GM21723 (cell line): ENCODE data around the gene PITX1.
"Not testable (repeated sequence)": the region's sequence is repeated elsewhere in the genome, so short reads cannot be mapped to it uniquely, and the experiment has no call there.

Experiments
- ATAC-seq: cut with Tn5 transposase; IDR thresholded peaks from one replicate; pipeline ENCODE4 v1.9.1; 2021; ENCODE audit warnings: mild to moderate bottlenecking, moderate library complexity; ENCODE audit not compliant: unreplicated experiment

Gene PITX1

GRCh38 chr5:135033901-135034235, at the start of gene PITX1:
Gene PITX1, minus strand, starts transcription at chr5:135034228. Its CDS starts 347 bp downstream, at chr5:135033881.
- ATAC-seq = no peak

GRCh38 chr5:135083334-135083733, 49.3 kb upstream of the PITX1 start:
- ATAC-seq = not testable (repeated sequence)

- no peak for ATAC-seq
Observed at GRCh38 chr5:135081240-135081639, 47.2 kb upstream of the PITX1 start.

- ATAC-seq = no peak
Observed at GRCh38 chr5:135079760-135080159, 45.7 kb upstream of the PITX1 start.

GRCh38 chr5:135079099-135079681, 45.2 kb upstream of the PITX1 start:
- ATAC-seq = no peak

GRCh38 chr5:135076801-135077200, 42.8 kb upstream of the PITX1 start:
- no peak for ATAC-seq

GRCh38 chr5:135076051-135076491, 42.0 kb upstream of the PITX1 start:
- ATAC-seq = no peak

GRCh38 chr5:135075621-135076020, 41.6 kb upstream of the PITX1 start:
- ATAC-seq = no peak

- no peak for ATAC-seq
Observed at GRCh38 chr5:135073761-135074345, 39.8 kb upstream of the PITX1 start.

GRCh38 chr5:135072387-135073281, 38.6 kb upstream of the PITX1 start:
- no peak for ATAC-seq

- no peak for ATAC-seq
Observed at GRCh38 chr5:135071311-135071710, 37.3 kb upstream of the PITX1 start.

- ATAC-seq = no peak
Observed at GRCh38 chr5:135069895-135070657, 36.0 kb upstream of the PITX1 start.

GRCh38 chr5:135069016-135069770, 35.2 kb upstream of the PITX1 start:
- no peak for ATAC-seq

GRCh38 chr5:135067587-135067986, 33.6 kb upstream of the PITX1 start:
- ATAC-seq = no peak

GRCh38 chr5:135066781-135067180, 32.8 kb upstream of the PITX1 start:
- no peak for ATAC-seq

GRCh38 chr5:135065306-135066265, 31.6 kb upstream of the PITX1 start:
- no peak for ATAC-seq

GRCh38 chr5:135064235-135064570, 30.2 kb upstream of the PITX1 start:
- no peak for ATAC-seq

GRCh38 chr5:135063511-135064234, 29.6 kb upstream of the PITX1 start:
- ATAC-seq = no peak

- no peak for ATAC-seq
Observed at GRCh38 chr5:135063056-135063445, 29.0 kb upstream of the PITX1 start.
